ENCODE measurements around the gene NEURL1B. TPM values are rescaled to one million over a fixed set of nuclear protein-coding genes. Genes with fewer than 3 reads are reported as not detected.

NEURL1B gene
- total RNA-seq, 1 donor from 2014 or later, result 9.8 TPM

DNA sequence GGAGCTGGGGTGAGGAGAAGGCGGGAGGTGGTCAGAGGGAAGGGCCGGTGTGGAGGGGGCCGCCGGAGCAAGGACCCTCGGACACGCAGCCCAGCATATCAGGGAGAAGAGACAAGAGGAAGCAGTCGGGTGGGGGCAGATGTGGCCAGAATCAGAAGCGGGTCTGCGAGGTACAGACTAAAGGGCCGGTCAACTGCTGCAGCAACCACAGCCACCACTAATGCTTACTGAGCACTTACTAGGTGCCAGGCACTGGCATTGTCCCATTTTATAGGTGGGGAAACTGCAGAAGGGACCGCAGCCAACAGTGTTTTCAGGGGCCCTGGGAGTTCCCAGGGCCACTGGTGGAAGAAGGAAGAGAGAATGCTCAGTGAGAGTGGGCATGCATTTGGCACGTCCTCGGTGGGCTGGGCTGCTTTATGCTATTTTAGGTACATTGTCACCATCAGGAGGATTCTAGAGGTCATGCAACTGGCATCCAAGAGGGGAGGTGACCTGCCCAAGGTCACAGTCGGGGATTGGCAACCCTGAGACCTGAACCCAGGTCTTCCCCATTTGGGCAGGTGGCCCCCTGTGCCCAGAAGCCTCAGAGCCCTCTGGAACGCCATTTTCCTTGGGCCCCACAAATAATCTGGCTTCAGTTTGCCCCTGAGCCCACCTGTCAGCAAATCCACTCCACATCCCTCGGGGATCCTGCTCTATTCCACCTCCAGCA, 76.6 kb downstream of the NEURL1B start:
- no peak overlapping the region for H3K4me3 Mint-ChIP-seq (ENCODE audit: unreplicated experiment)
- no peak overlapping the region for H3K27ac Mint-ChIP-seq (ENCODE audit: unreplicated experiment)
- peaks cover 3% of the 10 kb centered on the region for H3K4me1 Mint-ChIP-seq (ENCODE audit: low read depth, unreplicated experiment)
- peak overlapping the region; percentile 65 for H2AFZ ChIP-seq (ENCODE audit: low read depth, low read length)
- H3K9me3 ChIP-seq (ENCODE audit: insufficient read depth, low read depth, low read length), result no peaks in the 10 kb centered on the region
- H3K27me3 Mint-ChIP-seq (ENCODE audit: low read depth, unreplicated experiment), result peaks cover 29% of the 10 kb centered on the region
- no peaks in the 10 kb centered on the region for H3K79me2 ChIP-seq (ENCODE audit: insufficient read depth, low read length)
- H3K27me3 ChIP-seq (ENCODE audit: insufficient read depth, low read length), result no peaks in the 10 kb centered on the region
- peaks cover 13% of the 10 kb centered on the region for H3K4me1 ChIP-seq (ENCODE audit: insufficient read depth, low read length)
- H3K4me3 ChIP-seq (ENCODE audit: insufficient read depth, low read depth, low read length), result no peak overlapping the region
- H4K20me1 ChIP-seq (ENCODE audit: insufficient read depth, low read length), result no peaks in the 10 kb centered on the region
- TF ChIP-seq EZH2 (IDR thresholded peaks at IDR 0.05; ENCODE audit: insufficient read depth, low read length) (no peak), CTCF (IDR thresholded peaks at IDR 0.05; ENCODE audit: insufficient read depth, low read depth, low read length) (no peak)
- peak overlapping the region; percentile 70 for H3K9ac ChIP-seq (ENCODE audit: low read length)
- no peaks in the 10 kb centered on the region for H3K36me3 ChIP-seq (ENCODE audit: insufficient read depth, low read length)
- no peaks in the 10 kb centered on the region for H3K9me3 Mint-ChIP-seq (ENCODE audit: unreplicated experiment)
- DNase-seq (ENCODE audit: low read depth) (no peak), FAIRE-seq (no peak)
- peak overlapping the region; percentile 41 for H3K4me2 ChIP-seq (ENCODE audit: low read length)
- no peaks in the 10 kb centered on the region for H3K36me3 Mint-ChIP-seq (ENCODE audit: low read depth, unreplicated experiment)
- H3K27ac ChIP-seq (ENCODE audit: low read depth, low read length), result peak overlapping the region; percentile 33

DNA sequence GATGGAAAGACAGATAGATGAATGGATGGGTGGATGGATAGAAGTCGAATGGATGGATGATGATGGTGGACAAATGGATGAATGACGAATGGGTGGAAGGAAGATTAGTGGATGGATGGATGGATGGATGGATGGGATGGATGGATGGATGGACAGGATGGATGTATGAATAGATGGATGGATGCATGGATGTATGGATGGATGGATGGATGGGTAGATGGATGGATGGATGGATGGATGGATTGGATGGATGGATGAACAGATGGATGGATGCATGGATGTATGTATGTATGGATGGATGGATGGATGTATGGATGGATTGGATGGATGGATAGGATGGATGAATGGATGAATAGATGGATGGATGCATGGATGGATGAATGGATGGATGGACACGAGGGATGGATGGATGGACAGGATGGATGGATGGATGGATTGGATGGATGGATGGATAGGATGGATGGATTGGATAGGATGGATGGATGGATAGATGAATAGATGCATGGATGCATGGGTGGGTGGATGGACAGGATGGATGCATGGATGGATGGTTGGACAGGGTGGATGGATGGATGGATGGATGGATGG, 77.6 kb downstream of the NEURL1B start:
- no peaks in the 10 kb centered on the region for H3K27me3 ChIP-seq (ENCODE audit: insufficient read depth, low read length)
- H3K36me3 Mint-ChIP-seq (ENCODE audit: low read depth, unreplicated experiment), result no peaks in the 10 kb centered on the region
- no peak overlapping the region for H2AFZ ChIP-seq (ENCODE audit: low read depth, low read length)
- H3K9me3 Mint-ChIP-seq (ENCODE audit: unreplicated experiment), result no peaks in the 10 kb centered on the region
- peaks cover 5% of the 10 kb centered on the region for H3K4me1 Mint-ChIP-seq (ENCODE audit: low read depth, unreplicated experiment)
- H3K4me3 ChIP-seq (ENCODE audit: insufficient read depth, low read depth, low read length), result no peak overlapping the region
- no peak overlapping the region for H3K4me3 Mint-ChIP-seq (ENCODE audit: unreplicated experiment)
- no peak overlapping the region for H3K9ac ChIP-seq (ENCODE audit: low read length)
- peaks cover 35% of the 10 kb centered on the region for H3K27me3 Mint-ChIP-seq (ENCODE audit: low read depth, unreplicated experiment)
- TF ChIP-seq EZH2 (IDR thresholded peaks at IDR 0.05; ENCODE audit: insufficient read depth, low read length) (no peak), CTCF (IDR thresholded peaks at IDR 0.05; ENCODE audit: insufficient read depth, low read depth, low read length) (no peak)
- no peaks in the 10 kb centered on the region for H3K9me3 ChIP-seq (ENCODE audit: insufficient read depth, low read depth, low read length)
- H3K79me2 ChIP-seq (ENCODE audit: insufficient read depth, low read length), result no peaks in the 10 kb centered on the region
- no peak overlapping the region for H3K27ac ChIP-seq (ENCODE audit: low read depth, low read length)
- no peaks in the 10 kb centered on the region for H4K20me1 ChIP-seq (ENCODE audit: insufficient read depth, low read length)
- no peak overlapping the region for H3K27ac Mint-ChIP-seq (ENCODE audit: unreplicated experiment)
- no peaks in the 10 kb centered on the region for H3K36me3 ChIP-seq (ENCODE audit: insufficient read depth, low read length)
- no peak for FAIRE-seq
- no peak for DNase-seq (ENCODE audit: low read depth)
- no peak overlapping the region for H3K4me2 ChIP-seq (ENCODE audit: low read length)
- H3K4me1 ChIP-seq (ENCODE audit: insufficient read depth, low read length), result peaks cover 8% of the 10 kb centered on the region

DNA sequence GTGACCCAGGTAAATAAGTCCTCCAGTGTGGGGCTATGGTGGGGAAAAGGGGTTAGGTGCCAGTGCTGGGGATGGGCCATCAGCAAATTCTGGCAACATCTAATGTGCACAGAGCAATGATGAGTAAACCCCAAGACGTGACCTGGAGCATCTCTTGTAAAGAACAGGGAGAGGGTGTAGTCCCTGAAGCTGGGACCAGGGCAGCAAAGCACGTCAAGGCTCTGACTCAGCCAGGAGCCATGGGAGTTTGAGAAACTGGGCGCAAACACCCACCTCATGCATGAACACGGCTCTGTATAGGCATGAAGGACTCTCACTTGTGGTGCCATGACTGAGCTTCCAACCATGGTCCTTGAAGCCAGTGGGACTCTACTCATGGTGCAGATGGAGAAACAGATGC, 78.1 kb downstream of the NEURL1B start:
- no peak overlapping the region for H3K4me3 Mint-ChIP-seq (ENCODE audit: unreplicated experiment)
- no peaks in the 10 kb centered on the region for H3K27me3 ChIP-seq (ENCODE audit: insufficient read depth, low read length)

More for the DNA sequence above, 78.1 kb downstream of the NEURL1B start:
- Histone ChIP-seq H3K9me3 (ENCODE audit: insufficient read depth, low read depth, low read length) (no peaks in the 10 kb centered on the region), H3K36me3 (ENCODE audit: insufficient read depth, low read length) (no peaks in the 10 kb centered on the region), H3K9ac (ENCODE audit: low read length) (no peak overlapping the region), H3K27ac (ENCODE audit: low read depth, low read length) (no peak overlapping the region), H4K20me1 (ENCODE audit: insufficient read depth, low read length) (no peaks in the 10 kb centered on the region), H3K4me1 (ENCODE audit: insufficient read depth, low read length) (peaks cover 8% of the 10 kb centered on the region), H3K79me2 (ENCODE audit: insufficient read depth, low read length) (no peaks in the 10 kb centered on the region), H3K4me2 (ENCODE audit: low read length) (no peak overlapping the region), H3K4me3 (ENCODE audit: insufficient read depth, low read depth, low read length) (no peak overlapping the region), H2AFZ (ENCODE audit: low read depth, low read length) (no peak overlapping the region)
- H3K27me3 Mint-ChIP-seq (ENCODE audit: low read depth, unreplicated experiment), result peaks cover 41% of the 10 kb centered on the region
- H3K27ac Mint-ChIP-seq (ENCODE audit: unreplicated experiment), result no peak overlapping the region
- H3K9me3 Mint-ChIP-seq (ENCODE audit: unreplicated experiment), result no peaks in the 10 kb centered on the region
- H3K4me1 Mint-ChIP-seq (ENCODE audit: low read depth, unreplicated experiment), result peaks cover 5% of the 10 kb centered on the region
- no peaks in the 10 kb centered on the region for H3K36me3 Mint-ChIP-seq (ENCODE audit: low read depth, unreplicated experiment)
- FAIRE-seq (no peak), DNase-seq (ENCODE audit: low read depth) (no peak)
- TF ChIP-seq CTCF (IDR thresholded peaks at IDR 0.05; ENCODE audit: insufficient read depth, low read depth, low read length) (no peak), EZH2 (IDR thresholded peaks at IDR 0.05; ENCODE audit: insufficient read depth, low read length) (no peak)
